Thoracic aorta (tissue), 2 donors: ENCODE data around the gene WBP2. TPM values are rescaled to one million over a fixed set of nuclear protein-coding genes. Genes with fewer than 3 reads are reported as not detected.
A peak's percentile ranks its signal among the peaks of the same experiment; 100 is the strongest.

Experiments
- ATAC-seq: fragments of 150-250 bp; one replicate; pipeline ENCODE4 v1.8.0; 2017; ENCODE audit warnings: low read depth; ENCODE audit not compliant: insufficient number of reproducible peaks, low FRiP score
- DNase-seq: peaks from one replicate; pipeline ENCODE4 v3.0.0-alpha.2; 2020; ENCODE audit warnings: low spot score
- H3K27ac ChIP-seq, 2 donors: fragments of 200-600 bp; sonication (generic); 1 replicate in 1 of 2; 2 replicates in 1 of 2; pipeline ENCODE4 v1.5.1; 2016; ENCODE audit warnings: mild to moderate bottlenecking in 2 of 2, moderate library complexity in 2 of 2
- H3K27me3 ChIP-seq: fragments of 200-600 bp; sonication (generic); replicated peaks from 2 replicates; pipeline ENCODE4 v1.6.0; 2016; ENCODE audit warnings: mild to moderate bottlenecking; ENCODE audit not compliant: insufficient read depth
- H3K36me3 ChIP-seq: fragments of 200-600 bp; sonication (generic); one replicate; pipeline ENCODE4 v1.5.1; 2016
- H3K4me1 ChIP-seq, 2 donors: fragments of 200-600 bp; sonication (generic); 1 replicate in 1 of 2; 2 replicates in 1 of 2; pipeline versions ENCODE4 v1.5.1 to v1.6.0; 2016; ENCODE audit warnings: low read depth in 2 of 2, mild to moderate bottlenecking in 1 of 2; ENCODE audit not compliant: control insufficient read depth in 1 of 2
- H3K4me3 ChIP-seq: fragments of 200-600 bp; sonication (generic); 2 replicates; pipeline ENCODE4 v1.5.1; 2016; ENCODE audit warnings: mild to moderate bottlenecking
- H3K9me3 ChIP-seq: fragments of 200-600 bp; sonication (generic); 2 replicates; pipeline ENCODE4 v1.5.1; 2016
- total RNA-seq, 2 donors: library from RNA; depleted of rRNA; stranded (reverse); fragments of >200 nt; gene quantifications; one replicate each; pipeline versions ENCODE4 v1.1.0 to v1.2.3, GENCODE V29; 2016
- TF ChIP-seq, protein P1 (sequence below): fragments of 200-600 bp; sonication (generic); IDR thresholded peaks from one replicate; pipeline ENCODE4 v1.5.1; 2019; ENCODE audit warnings: antibody characterized with exemption

Gene WBP2
- total RNA-seq, 2 donors from 2014 or later, result 55.8 to 83.1 TPM

DNA sequence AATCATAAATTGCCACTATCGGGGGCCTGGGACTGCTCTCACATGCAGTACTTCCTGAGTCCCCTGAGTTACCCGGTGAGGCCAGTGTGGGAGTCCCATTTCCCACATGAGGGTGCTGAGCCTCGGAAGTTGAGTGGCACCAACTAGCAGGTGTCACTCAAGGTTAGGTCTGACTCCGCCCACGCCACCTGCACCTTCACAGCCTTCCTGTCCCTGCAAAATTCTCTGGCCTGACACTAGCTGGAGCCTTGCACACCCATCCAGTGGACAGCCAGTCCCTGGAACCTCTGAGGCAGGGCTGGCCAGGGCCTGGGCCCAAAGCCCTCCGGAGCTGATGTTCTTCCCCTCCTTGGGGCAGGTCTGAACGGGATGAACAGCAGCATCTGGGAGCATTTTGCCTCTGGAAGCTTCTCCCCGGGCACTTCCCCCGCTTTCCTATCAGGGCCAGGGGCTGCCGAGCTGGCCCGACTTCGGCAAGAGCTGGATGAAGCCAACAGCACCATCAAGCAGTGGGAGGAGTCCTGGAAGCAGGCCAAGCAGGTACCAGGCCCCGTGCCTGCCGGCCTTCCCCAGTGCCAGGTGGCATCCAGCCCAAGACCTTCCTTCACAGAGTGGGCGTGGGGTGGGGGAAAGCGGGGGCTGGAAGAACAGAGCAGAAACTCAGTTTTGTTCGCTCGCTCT, 32.9 kb downstream of the WBP2 start:
- no peak for DNase-seq
- TF ChIP-seq, protein P1, sequence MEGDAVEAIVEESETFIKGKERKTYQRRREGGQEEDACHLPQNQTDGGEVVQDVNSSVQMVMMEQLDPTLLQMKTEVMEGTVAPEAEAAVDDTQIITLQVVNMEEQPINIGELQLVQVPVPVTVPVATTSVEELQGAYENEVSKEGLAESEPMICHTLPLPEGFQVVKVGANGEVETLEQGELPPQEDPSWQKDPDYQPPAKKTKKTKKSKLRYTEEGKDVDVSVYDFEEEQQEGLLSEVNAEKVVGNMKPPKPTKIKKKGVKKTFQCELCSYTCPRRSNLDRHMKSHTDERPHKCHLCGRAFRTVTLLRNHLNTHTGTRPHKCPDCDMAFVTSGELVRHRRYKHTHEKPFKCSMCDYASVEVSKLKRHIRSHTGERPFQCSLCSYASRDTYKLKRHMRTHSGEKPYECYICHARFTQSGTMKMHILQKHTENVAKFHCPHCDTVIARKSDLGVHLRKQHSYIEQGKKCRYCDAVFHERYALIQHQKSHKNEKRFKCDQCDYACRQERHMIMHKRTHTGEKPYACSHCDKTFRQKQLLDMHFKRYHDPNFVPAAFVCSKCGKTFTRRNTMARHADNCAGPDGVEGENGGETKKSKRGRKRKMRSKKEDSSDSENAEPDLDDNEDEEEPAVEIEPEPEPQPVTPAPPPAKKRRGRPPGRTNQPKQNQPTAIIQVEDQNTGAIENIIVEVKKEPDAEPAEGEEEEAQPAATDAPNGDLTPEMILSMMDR, result no peak
- H3K36me3 ChIP-seq, result peaks cover 66% of the 10 kb centered on the region
- H3K4me3 ChIP-seq, result no peak overlapping the region
- H3K27ac ChIP-seq, result peak overlapping the region; percentile 11 to 24
- H3K4me1 ChIP-seq, result peaks cover 2 to 18% of the 10 kb centered on the region in 2 donors
- ATAC-seq, result no peak
- no peaks in the 10 kb centered on the region for H3K27me3 ChIP-seq
- H3K9me3 ChIP-seq, result no peaks in the 10 kb centered on the region

DNA sequence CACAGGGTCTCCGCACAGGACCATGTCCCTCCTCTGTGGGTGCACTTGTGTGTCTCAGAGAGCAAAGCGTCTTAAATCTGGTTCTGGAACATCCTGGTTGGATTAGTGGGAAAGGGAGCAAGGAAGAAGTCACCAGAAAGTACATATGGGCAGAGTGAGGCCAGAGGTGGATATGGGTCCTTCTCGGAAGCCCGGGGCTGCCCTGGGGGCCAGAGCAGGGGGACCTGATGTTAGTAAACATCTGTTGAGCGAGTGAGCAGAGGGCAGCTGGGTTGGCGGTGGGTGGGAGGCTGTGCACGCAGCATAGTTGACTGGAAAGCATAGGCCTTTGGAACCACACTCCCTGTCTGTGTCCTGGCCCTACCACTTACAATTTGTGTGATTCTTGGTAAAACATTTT, 33.6 kb downstream of the WBP2 start:
- no peak overlapping the region for H3K27ac ChIP-seq
- H3K36me3 ChIP-seq, result peaks cover 73% of the 10 kb centered on the region
- ATAC-seq (no peak), DNase-seq (no peak)
- peaks cover 0 to 11% of the 10 kb centered on the region in 2 donors for H3K4me1 ChIP-seq
- TF ChIP-seq, protein P1, result no peak
- H3K9me3 ChIP-seq, result no peaks in the 10 kb centered on the region
- no peaks in the 10 kb centered on the region for H3K27me3 ChIP-seq
- no peak overlapping the region for H3K4me3 ChIP-seq

DNA sequence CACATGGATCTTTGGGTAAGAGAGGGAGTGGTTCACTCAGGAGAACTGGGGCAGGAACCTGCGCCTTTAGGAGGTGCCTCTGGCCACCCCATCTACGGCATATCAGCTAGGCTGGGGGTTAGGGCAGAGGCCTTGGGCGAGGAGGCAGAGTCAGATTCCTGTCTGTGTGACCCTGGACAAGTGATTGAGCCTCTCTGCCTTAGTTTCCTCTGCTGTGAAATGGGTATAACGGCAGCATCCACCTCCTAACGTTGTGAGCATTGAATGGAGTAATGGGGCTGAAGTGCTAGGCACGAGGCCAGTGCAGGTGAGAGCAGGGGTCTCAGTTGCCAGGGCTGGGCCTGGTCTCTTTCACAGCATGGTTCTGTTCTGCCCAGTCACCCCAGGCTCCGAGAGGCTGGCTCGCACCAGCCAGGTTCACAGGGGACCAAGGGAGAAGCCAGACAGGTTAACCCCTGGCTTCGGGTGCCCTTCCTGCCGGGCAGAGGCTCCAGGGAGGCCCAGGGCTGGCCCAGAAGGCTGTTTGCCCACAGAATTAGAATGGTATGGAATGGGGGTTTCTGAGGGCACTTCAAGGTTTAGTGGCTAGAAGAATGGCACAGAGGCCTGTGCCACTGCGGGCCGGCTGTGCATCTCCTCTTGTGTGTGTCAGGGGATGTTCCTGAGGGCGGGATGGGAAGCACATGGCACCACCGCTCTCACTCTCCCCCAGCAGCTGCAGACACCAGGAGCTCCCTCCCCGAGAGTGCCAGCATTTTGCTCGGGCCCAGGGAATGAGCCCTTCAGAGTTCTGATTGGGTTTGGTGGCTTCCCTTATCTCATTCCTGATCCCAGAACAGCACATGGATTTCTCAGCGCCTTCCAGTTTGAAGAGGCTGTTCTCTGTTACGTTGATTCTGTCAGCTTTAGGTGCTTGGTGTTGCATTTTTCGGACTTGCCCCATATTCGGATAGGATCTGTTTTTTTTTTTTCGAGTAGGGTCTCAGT, 34.7 kb downstream of the WBP2 start:
- TF ChIP-seq, protein P1, result no peak
- DNase-seq (no peak), ATAC-seq (no peak)
- Histone ChIP-seq H3K4me1 (peaks cover 0 to 11% of the 10 kb centered on the region in 2 donors), H3K36me3 (peaks cover 80% of the 10 kb centered on the region), H3K4me3 (no peak overlapping the region), H3K27ac (no peak overlapping the region), H3K9me3 (no peaks in the 10 kb centered on the region), H3K27me3 (no peaks in the 10 kb centered on the region)

DNA sequence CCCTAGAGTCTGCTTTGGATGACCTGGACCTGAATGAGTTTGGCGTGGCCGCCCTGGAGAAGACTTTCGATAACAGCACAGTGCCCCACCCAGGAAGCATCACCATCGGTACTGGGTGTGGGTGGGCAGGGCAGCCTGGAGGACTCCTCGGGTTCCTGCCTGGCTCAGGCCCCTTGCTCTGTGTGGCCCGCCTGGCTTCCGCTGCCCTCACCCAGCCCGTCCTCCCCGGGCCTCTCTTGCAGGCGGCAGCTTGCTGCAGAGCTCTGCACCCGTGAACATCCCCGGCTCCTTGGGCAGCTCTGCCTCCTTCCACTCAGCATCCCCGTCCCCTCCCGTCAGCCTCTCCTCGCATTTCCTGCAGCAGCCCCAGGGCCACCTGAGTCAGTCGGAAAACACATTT, 35.5 kb downstream of the WBP2 start:
- no peaks in the 10 kb centered on the region for H3K27me3 ChIP-seq
- TF ChIP-seq, protein P1, result no peak
- H3K36me3 ChIP-seq, result peaks cover 84% of the 10 kb centered on the region
- no peak for DNase-seq
- H3K27ac ChIP-seq, result no peak overlapping the region
- ATAC-seq, result no peak
- no peak overlapping the region for H3K4me3 ChIP-seq
- H3K4me1 ChIP-seq, result peaks cover 0 to 11% of the 10 kb centered on the region in 2 donors
- H3K9me3 ChIP-seq, result no peaks in the 10 kb centered on the region

DNA sequence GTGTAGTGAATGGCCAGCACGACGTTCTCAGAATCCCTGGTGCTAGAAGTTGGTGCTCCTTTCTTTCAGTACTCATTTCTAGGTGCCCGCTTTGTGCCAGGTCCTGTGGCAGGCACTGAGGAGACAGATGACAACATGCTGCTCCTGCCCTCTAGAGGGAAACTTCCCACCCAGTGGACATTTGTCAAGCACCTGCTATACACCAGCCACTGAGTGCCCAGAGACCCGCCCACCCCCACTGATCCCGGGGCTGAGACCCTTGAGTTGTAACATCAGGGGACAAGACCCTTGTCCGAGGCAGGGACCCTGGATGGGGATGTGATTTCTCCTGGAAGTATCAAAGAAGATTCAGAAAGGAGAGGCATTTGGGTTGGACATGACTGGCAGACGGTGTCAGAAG, 36.0 kb downstream of the WBP2 start:
- no peak overlapping the region for H3K4me3 ChIP-seq
- H3K27ac ChIP-seq, result no peak overlapping the region
- peaks cover 87% of the 10 kb centered on the region for H3K36me3 ChIP-seq
- TF ChIP-seq, protein P1, result no peak
- no peak for DNase-seq
- no peaks in the 10 kb centered on the region for H3K9me3 ChIP-seq
- peaks cover 0 to 11% of the 10 kb centered on the region in 2 donors for H3K4me1 ChIP-seq
- H3K27me3 ChIP-seq, result no peaks in the 10 kb centered on the region
- no peak for ATAC-seq
